ENCODE data around the gene COPS8.

COPS8 gene

GRCh38 chr2:237097911-237098702 lies 12.4 kb downstream of the COPS8 start:
- TF ChIP-seq CTCF (IDR thresholded peaks at IDR 0.05; ENCODE audit: low read depth, low read length), result no peak

DNA sequence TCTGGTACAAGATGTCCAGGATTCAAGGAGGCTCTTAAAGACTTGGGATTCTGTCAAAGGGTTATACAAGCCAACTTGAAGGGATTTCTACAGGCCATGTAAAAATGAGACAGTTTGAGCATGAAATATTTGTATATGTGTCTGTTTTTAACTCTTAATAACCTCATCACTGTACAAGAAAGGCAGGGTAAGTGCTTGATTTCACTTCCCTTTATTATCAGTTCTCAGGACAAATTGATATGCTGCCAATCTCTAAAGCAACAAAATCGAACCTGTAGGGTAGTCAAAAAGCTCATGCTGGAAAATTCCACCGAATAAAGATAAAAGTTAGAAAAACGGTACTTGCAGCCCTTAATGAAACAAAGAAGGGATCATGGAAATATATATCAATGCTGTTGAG lies 14.1 kb downstream of the COPS8 start:
- TF ChIP-seq CTCF (IDR thresholded peaks at IDR 0.05; ENCODE audit: low read depth, low read length), result no peak
- H3K4me3 ChIP-seq (ENCODE audit: low read depth, low read length), result no peak overlapping the region

More at GRCh38 chr2:237097911-237098702, 12.4 kb downstream of the COPS8 start:
- no peak overlapping the region for H3K4me3 ChIP-seq (ENCODE audit: low read depth, low read length)

DNA sequence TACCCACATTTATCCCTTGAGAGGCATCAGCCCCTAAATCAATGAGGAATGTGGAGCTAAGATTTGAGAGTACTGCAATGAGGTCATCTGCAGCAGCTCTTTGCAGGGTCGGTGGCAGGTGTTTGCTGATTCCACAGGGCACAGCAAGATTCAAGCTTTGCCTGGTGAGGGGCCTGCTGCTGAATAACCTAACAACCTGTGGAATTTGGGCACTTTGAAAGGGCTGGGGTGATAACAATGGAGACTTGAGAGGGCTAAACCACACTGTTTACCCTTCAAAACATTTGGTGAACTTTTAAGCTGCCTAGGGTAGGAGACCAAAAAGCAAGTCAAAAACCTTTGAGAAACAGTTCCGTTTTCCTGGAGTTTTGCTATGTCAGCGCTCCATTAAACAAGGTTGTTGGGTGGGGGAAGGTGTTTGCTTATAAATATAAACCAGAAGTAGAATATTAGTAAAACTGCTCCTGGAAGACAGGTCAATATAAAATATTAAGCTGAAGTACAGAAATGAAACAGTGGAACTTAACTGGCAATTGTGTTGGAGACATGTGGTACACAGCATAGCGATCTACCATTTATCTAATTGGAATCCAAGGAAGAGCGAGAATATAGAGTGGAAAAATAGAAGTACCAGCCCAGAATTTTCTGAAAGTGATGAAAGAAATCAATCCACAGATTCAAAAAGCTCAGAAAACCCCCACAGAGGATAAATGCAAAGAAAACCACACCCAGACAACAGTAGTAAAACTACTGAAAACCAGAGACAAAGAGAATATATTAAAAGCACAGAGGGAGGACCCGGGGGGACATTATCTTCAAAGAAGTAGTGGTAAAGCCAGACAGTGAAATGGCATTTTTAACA lies 15.7 kb downstream of the COPS8 start:
- H3K4me3 ChIP-seq (ENCODE audit: low read depth, low read length), result no peak overlapping the region
- no peak for TF ChIP-seq CTCF (IDR thresholded peaks at IDR 0.05; ENCODE audit: low read depth, low read length)

DNA sequence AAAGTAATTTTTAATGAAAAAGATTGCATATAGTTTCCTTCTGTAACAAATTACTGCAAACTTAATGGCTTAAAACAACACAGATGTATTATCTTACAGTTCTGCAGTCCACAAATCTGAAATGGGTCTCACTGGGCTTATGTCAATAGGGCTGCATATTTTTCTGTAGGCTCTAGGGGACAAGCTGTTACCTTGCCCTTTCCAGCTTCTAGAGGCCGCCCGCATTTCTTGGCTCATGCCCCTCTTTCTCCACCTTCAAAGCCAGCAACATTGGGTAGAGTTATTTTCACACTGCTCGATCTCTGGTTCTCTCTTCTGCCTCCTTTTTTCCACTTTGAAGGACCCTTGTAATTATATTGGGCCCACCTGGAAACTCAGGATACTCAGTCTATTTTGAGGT lies 16.7 kb downstream of the COPS8 start:
- no peak overlapping the region for H3K4me3 ChIP-seq (ENCODE audit: low read depth, low read length)
- no peak for TF ChIP-seq CTCF (IDR thresholded peaks at IDR 0.05; ENCODE audit: low read depth, low read length)

GRCh38 chr2:237109421-237109934 lies 23.8 kb downstream of the COPS8 start:
- no peak for TF ChIP-seq CTCF (IDR thresholded peaks at IDR 0.05; ENCODE audit: low read depth, low read length)
- no peak overlapping the region for H3K4me3 ChIP-seq (ENCODE audit: low read depth, low read length)

- no peak for TF ChIP-seq CTCF (IDR thresholded peaks at IDR 0.05; ENCODE audit: low read depth, low read length)
- H3K4me3 ChIP-seq (ENCODE audit: low read depth, low read length), result no peak overlapping the region
These were observed 27.5 kb downstream of the COPS8 start for GRCh38 chr2:237113026-237113795.

All from WI38 (cell line).